Measurements from ENCODE around the gene PRPF6.

The PRPF6 gene

DNA sequence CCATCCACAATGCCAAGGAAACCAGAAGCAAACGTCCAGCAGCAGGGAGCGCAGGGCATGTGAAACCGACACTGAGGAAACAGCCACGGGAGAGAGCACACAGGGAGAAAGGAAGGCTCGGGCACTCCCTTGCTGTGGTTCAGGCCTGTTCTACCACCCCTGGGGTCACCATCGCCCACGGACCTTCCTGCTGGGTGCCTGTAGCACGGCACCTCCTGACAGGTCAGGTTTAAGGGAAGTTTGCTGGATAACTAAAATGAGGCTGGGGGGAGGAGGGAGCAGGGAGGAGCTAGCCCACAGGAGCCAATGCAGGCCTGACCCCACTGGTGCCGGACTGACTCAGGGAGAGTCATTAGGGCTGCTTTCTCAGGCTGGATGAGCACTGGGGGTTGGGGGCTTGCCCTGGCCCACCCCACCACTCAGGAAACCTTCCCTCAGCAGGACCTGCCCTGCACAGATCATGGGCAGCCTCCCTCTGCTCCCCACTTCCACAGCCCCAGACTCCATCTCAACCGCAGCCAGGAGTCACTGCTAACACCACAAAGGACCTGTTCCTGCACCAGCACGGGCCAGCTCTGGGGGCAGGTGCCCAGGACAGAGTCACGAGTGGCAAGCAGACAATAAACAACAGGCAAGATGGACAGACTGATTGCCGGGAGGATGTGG is 27.0 kb upstream of the PRPF6 start:
- TF ChIP-seq, protein P1, sequence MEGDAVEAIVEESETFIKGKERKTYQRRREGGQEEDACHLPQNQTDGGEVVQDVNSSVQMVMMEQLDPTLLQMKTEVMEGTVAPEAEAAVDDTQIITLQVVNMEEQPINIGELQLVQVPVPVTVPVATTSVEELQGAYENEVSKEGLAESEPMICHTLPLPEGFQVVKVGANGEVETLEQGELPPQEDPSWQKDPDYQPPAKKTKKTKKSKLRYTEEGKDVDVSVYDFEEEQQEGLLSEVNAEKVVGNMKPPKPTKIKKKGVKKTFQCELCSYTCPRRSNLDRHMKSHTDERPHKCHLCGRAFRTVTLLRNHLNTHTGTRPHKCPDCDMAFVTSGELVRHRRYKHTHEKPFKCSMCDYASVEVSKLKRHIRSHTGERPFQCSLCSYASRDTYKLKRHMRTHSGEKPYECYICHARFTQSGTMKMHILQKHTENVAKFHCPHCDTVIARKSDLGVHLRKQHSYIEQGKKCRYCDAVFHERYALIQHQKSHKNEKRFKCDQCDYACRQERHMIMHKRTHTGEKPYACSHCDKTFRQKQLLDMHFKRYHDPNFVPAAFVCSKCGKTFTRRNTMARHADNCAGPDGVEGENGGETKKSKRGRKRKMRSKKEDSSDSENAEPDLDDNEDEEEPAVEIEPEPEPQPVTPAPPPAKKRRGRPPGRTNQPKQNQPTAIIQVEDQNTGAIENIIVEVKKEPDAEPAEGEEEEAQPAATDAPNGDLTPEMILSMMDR (IDR thresholded peaks at IDR 0.05; ENCODE audit: low read depth, low read length): no peak
- DNase-seq (ENCODE audit: low read depth in 2 of 2): no peak
- no peak overlapping the region for H3K4me3 ChIP-seq (replicated peaks in 1 of 2; ENCODE audit: low read depth in 2 of 2, low read length in 2 of 2)

DNA sequence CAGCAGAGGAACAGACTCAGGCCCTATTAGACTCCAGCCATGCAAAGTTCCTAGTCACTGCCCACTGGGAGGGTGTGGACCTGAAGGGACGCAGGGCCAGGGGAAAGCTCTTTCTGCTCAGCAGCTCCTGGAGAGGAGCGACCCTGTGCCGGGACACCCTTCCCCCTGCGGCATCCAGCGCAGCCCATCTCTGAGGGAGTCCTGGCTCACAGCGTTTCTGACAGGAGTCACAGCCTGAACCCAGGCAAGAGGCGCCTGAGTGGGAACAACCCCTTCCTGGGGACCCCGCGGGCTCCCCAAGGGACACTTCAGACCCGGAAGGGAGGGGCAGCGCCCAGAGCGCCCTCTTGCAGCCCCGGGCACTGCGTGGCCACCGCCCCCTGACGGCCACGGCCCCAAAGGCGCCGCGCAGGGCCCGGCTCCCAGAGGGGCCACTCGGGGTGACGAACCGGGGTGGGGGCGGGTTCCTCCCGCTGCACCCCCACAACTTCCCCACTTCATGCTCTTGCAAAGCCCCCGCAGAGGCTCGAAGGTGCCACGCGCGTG is 25.6 kb upstream of the PRPF6 start:
- peak overlapping the region; percentile 85 to 88 for H3K4me3 ChIP-seq (replicated peaks in 1 of 2; ENCODE audit: low read depth in 2 of 2, low read length in 2 of 2)
- TF ChIP-seq, protein P1 (IDR thresholded peaks at IDR 0.05; ENCODE audit: low read depth, low read length): peak; percentile 13
- DNase-seq (ENCODE audit: low read depth in 2 of 2): peak; percentile 31 to 33

DNA sequence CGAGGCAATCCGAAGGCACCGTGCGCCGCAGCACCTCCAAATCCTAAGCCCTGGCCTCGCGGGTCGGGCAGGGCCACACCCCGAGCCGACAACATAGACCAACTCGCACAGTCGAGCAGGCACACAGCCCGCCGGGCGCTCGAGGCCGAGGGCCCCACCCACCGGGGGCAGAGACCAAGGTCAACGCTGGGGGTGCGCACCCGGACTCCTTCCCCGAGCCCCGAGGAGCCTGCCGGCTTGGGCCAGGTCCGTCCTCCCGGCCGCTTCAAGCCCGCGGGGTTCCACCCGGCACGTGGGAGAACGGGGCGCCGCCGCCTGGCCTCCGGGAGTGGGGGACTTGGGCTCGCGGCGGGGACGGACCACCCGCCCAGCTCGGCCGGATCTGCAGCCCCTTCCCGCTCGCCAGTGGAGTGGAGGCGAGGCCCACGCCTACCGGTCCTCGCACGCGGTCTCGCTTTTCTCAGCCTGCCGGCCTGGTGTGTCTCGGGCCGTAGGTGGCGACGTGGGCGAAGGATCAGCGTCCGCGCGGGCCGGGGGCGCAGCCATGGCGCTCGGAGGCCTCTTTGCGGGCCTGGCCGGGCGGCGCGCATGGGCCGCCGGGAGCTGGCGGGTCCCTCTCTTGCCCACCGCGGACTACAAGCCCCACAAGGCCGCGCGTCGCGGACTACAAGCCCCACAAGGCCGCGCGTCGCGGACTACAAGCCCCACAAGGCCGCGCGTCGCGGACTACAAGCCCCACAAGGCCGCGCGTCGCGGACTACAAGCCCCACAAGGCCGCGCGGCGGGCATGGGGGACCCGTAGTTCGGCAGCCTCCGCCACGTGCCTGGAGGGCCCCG is 24.9 kb upstream of the PRPF6 start, which contains the start of gene UCKL1:
UCKL1 (minus strand) TSS at position 590 of the 837 bp plus-strand sequence; CDS start at position 546, 44 bp downstream.
- peak within 1 kb of the TSS; percentile 85 to 88 for H3K4me3 ChIP-seq (replicated peaks in 1 of 2; ENCODE audit: low read depth in 2 of 2, low read length in 2 of 2)
- TF ChIP-seq, protein P1 (IDR thresholded peaks at IDR 0.05; ENCODE audit: low read depth, low read length): no peak
- peak; percentile 88 to 94 for DNase-seq (ENCODE audit: low read depth in 2 of 2)

DNA sequence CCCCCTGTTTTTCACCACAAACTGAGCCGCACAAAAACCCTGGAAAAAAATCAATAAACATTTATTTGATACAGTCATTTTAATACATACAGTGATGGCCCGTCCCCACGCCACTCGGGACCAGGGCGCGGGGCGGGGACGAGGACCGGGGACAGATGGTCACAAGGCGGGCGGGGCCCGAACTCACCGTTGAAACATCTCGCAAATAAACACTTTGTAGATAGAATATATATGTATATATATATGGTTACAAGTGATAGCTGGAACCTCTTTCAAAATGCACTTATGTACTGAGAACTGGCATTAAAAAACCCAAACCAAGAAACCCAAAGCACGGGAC is 24.3 kb upstream of the PRPF6 start:
- TF ChIP-seq, protein P1 (IDR thresholded peaks at IDR 0.05; ENCODE audit: low read depth, low read length): no peak
- H3K4me3 ChIP-seq (replicated peaks in 1 of 2; ENCODE audit: low read depth in 2 of 2, low read length in 2 of 2): peak overlapping the region; percentile 47 to 51
- no peak for DNase-seq (ENCODE audit: low read depth in 2 of 2)

DNA sequence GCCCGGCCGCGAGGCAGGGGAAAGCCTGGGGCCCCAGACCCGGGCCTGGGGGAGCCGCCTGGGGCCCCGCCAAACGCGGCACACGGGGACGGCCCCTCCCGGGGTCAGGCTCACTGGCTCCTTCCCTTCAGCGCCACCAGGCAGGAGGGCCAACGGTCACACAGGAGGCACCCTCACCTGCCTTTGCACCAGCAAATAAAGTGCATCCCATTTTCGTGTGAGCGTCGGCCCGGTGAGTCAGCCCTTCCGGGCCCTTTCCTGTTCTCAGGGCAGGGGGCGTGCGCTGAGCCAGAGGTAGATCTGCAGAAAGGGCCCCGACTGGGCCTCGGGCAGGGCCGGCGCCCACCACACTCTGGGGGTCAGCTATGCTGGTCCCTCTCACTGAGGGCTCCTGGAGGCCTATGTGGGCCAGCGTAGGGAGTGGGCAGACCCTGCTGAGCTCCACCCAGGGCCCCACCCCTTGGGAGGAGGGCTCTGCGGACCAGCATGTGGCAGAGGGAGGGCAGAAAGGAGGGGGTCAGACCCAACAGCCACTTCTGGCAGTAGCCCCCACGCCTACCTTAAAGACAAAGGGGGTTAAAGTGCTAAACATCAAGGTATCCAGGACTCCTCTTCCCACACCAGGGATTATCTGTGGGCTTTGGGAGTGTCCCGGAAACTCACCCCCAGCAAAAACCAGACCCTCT is 23.8 kb upstream of the PRPF6 start:
- DNase-seq (ENCODE audit: low read depth in 2 of 2): peak; percentile 59 to 75
- TF ChIP-seq, protein P1 (IDR thresholded peaks at IDR 0.05; ENCODE audit: low read depth, low read length): peak; percentile 22
- peak overlapping the region; percentile 47 to 51 for H3K4me3 ChIP-seq (replicated peaks in 1 of 2; ENCODE audit: low read depth in 2 of 2, low read length in 2 of 2)

DNA sequence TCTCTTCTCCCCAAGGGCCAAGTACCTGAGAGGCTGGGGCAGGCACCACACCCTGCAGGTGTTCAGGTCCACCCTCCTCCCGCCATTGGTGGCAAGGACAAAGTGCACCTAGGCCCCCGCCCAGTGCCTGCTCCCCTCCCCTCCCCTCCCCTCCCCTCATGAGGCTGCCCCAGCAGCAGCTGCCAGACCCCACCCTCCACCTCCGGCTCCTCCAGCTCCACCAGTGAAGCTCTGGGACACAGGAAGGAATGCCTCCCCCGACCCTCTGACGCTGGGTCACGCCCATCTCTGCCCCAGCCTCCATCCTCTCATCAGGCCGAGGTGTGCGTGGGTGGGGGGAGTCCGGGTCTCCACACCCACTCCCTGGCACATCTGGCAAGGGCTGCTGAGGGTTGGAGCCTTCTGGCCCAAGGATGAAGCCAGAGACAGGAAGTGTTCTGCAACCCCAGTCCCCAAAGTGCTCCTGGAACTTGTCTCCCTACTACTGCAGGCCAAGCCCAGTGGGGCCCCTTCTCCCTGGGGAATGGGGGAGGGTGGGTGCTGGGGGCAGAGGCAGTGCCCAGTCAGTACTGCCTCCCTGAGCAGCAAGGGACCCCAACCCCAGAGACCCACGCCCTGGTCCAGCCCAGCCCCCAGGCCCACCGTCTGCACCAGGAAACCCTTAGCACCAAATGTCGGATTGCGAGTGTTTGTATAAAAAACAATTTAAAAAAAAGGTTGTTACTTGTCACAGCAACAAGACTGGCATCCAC is 23.1 kb upstream of the PRPF6 start:
- H3K4me3 ChIP-seq (replicated peaks in 1 of 2; ENCODE audit: low read depth in 2 of 2, low read length in 2 of 2): no peak overlapping the region
- TF ChIP-seq, protein P1 (IDR thresholded peaks at IDR 0.05; ENCODE audit: low read depth, low read length): no peak
- peak in 1 of 2 donors; percentile 64 for DNase-seq (ENCODE audit: low read depth in 2 of 2)

Measured in cardiac fibroblast (primary cell).